Progenitor cell of endocrine pancreas (in vitro differentiated cells): ENCODE results near the gene NLRP12. TPM values are rescaled to one million over a fixed set of nuclear protein-coding genes. Genes with fewer than 3 reads are reported as not detected.

ENCODE experiments used
- DNase-seq: peaks from one replicate; pipeline ENCODE4 v3.0.0; 2021; ENCODE audit warnings: low spot score; ENCODE audit not compliant: unreplicated experiment
- H3K27ac Mint-ChIP-seq: 2 replicates; pipeline ENCODE4 v1.8.0; 2021; ENCODE audit warnings: mild to moderate bottlenecking, moderate library complexity, mixed read lengths
- H3K27me3 Mint-ChIP-seq: 2 replicates; pipeline ENCODE4 v1.8.0; 2021; ENCODE audit warnings: mixed read lengths
- H3K36me3 Mint-ChIP-seq: 2 replicates; pipeline ENCODE4 v1.8.0; 2022; ENCODE audit warnings: mixed read lengths; ENCODE audit not compliant: insufficient read depth
- H3K4me1 Mint-ChIP-seq: 2 replicates; pipeline ENCODE4 v1.8.0; 2021; ENCODE audit warnings: low read depth, mixed read lengths
- H3K4me3 Mint-ChIP-seq: 2 replicates; pipeline ENCODE4 v1.8.0; 2021; ENCODE audit warnings: low read depth, mild to moderate bottlenecking, moderate library complexity, mixed read lengths
- H3K9me3 Mint-ChIP-seq: 2 replicates; pipeline ENCODE4 v1.8.0; 2021; ENCODE audit warnings: low read depth, mixed read lengths
- total RNA-seq: library from RNA; stranded (reverse); gene quantifications from 2 replicates; pipeline ENCODE4 v1.2.1, GENCODE V29; 2021
- TF ChIP-seq, protein P1 (sequence below): fragments of 200-600 bp; sonication (generic); IDR thresholded peaks from one replicate; pipeline ENCODE4 v1.5.0; 2021; ENCODE audit warnings: antibody characterized with exemption, mild to moderate bottlenecking; ENCODE audit not compliant: unreplicated experiment

NLRP12 gene
- total RNA-seq, 1 donor from 2014 or later: not detected

GRCh38 chr19:53801257-53801656 lies 22.9 kb downstream of the NLRP12 start:
- Mint-ChIP-seq H3K27me3 (no peaks in the 10 kb centered on the region), H3K4me1 (no peaks in the 10 kb centered on the region), H3K36me3 (no peaks in the 10 kb centered on the region), H3K27ac (no peak overlapping the region), H3K4me3 (no peak overlapping the region), H3K9me3 (no peaks in the 10 kb centered on the region)
- TF ChIP-seq, protein P1, sequence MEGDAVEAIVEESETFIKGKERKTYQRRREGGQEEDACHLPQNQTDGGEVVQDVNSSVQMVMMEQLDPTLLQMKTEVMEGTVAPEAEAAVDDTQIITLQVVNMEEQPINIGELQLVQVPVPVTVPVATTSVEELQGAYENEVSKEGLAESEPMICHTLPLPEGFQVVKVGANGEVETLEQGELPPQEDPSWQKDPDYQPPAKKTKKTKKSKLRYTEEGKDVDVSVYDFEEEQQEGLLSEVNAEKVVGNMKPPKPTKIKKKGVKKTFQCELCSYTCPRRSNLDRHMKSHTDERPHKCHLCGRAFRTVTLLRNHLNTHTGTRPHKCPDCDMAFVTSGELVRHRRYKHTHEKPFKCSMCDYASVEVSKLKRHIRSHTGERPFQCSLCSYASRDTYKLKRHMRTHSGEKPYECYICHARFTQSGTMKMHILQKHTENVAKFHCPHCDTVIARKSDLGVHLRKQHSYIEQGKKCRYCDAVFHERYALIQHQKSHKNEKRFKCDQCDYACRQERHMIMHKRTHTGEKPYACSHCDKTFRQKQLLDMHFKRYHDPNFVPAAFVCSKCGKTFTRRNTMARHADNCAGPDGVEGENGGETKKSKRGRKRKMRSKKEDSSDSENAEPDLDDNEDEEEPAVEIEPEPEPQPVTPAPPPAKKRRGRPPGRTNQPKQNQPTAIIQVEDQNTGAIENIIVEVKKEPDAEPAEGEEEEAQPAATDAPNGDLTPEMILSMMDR: no peak
- DNase-seq: no peak

DNA sequence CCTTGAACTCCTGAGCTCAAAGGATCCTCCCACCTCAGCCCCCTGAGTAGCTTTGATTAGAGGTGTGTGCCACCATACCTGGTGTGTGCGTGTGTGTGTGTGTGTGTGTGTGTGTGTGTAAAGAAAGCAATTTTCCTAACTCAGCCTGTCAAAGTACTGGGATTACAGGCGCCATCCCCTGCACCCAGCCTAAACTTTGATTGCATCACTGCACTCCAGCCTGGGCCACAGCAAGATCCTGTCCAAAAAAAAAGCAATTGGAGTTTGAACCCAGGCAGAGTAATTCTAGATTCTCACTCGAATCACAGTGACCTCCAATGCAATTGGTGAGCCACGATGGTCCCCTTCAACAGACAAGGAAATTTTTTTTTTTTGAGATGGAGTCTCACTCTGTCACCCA lies 29.1 kb downstream of the NLRP12 start:
- Mint-ChIP-seq H3K36me3 (no peaks in the 10 kb centered on the region), H3K4me3 (no peak overlapping the region)

DNA sequence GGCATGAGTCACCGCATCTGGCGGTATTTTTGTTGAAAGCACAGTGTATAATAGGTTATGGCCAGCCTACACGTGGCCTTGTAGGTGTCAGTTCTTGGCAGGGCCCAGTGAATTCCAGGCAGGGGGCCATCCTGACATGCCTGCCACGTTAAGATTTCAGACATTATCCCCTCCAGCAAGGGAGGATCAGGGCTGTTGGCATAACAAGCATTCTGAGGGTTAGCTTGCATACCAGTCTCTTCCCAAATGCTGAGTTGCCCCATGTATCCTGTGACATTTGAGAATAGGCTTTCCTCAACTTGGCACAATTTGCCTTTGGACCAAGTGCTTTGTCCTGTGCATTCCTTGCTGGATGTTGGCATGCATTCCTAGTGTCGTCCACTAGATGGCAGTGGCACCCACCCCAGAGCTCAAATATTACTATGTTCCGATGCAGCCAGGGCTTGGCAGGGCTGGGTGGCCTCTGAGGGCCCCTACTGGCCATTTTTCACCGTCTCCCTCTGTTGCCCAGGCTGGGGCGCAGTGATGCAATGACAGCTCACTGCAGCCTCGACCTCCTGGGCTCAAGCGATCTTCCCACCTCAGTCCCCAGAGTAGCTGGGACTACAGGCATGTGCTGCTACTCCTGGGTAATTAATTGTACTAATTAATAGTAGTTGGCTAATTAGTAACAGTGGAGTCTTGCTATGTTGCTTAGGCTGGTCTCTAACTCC lies 31.2 kb downstream of the NLRP12 start:
- H3K36me3 Mint-ChIP-seq: no peaks in the 10 kb centered on the region
- H3K4me3 Mint-ChIP-seq: no peak overlapping the region
- no peaks in the 10 kb centered on the region for H3K27me3 Mint-ChIP-seq
- no peak overlapping the region for H3K27ac Mint-ChIP-seq
- no peaks in the 10 kb centered on the region for H3K9me3 Mint-ChIP-seq
- DNase-seq: peak; percentile 85
- TF ChIP-seq, protein P1: peak; percentile 99
- no peaks in the 10 kb centered on the region for H3K4me1 Mint-ChIP-seq

More for the DNA sequence above, 29.1 kb downstream of the NLRP12 start:
- Mint-ChIP-seq H3K9me3 (no peaks in the 10 kb centered on the region), H3K4me1 (no peaks in the 10 kb centered on the region), H3K27ac (no peak overlapping the region), H3K27me3 (no peaks in the 10 kb centered on the region)
- TF ChIP-seq, protein P1: no peak
- no peak for DNase-seq

GRCh38 chr19:53789708-53790678 lies 34.1 kb downstream of the NLRP12 start:
- Mint-ChIP-seq H3K27me3 (peaks cover 10% of the 10 kb centered on the region), H3K27ac (no peak overlapping the region), H3K36me3 (no peaks in the 10 kb centered on the region)

DNA sequence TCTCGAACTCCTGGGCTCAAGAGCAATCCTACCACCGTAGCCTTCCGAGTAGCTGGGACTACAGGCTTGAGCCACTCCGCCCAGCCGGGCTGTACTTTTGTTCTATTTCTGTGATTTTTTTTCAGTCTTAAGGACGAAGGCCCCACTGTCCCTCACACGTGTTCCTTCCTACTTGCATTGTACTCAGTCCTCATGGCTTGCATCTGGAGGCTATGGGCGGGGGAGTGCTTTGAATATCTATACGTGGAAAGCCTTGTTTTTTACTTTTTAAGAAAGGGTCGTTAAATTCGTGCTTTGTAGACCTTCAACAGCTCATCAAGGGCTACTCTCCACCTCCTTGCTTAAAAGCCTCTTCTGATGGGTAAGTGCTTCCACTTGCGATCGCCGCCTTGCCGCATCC lies 36.8 kb downstream of the NLRP12 start:
- H3K27ac Mint-ChIP-seq: no peak overlapping the region
- no peaks in the 10 kb centered on the region for H3K36me3 Mint-ChIP-seq
- peaks cover 1% of the 10 kb centered on the region for H3K4me1 Mint-ChIP-seq
- TF ChIP-seq, protein P1: no peak
- no peak overlapping the region for H3K4me3 Mint-ChIP-seq
- no peaks in the 10 kb centered on the region for H3K9me3 Mint-ChIP-seq
- H3K27me3 Mint-ChIP-seq: peaks cover 16% of the 10 kb centered on the region
- no peak for DNase-seq

More at GRCh38 chr19:53789708-53790678, 34.1 kb downstream of the NLRP12 start:
- no peak for DNase-seq
- no peaks in the 10 kb centered on the region for H3K9me3 Mint-ChIP-seq
- H3K4me3 Mint-ChIP-seq: no peak overlapping the region
- TF ChIP-seq, protein P1: no peak
- peaks cover 1% of the 10 kb centered on the region for H3K4me1 Mint-ChIP-seq
